Large intestine (tissue), 3 donors: ENCODE results near the gene CD274. TPM values are rescaled to one million over a fixed set of nuclear protein-coding genes. Genes with fewer than 3 reads are reported as not detected.

Experiments
- DNase-seq, 2 donors: peaks; one replicate each; pipeline versions ENCODE4 v3.0.0 to v3.0.0-alpha.2; 2013
- H3K27ac ChIP-seq: one replicate; pipeline ENCODE4 v1.5.1; 2013; ENCODE audit warnings: low read length
- H3K27me3 ChIP-seq: 2 replicates; pipeline ENCODE4 v1.6.1; 2013; ENCODE audit warnings: low read length; ENCODE audit not compliant: control insufficient read depth, insufficient read depth
- H3K36me3 ChIP-seq: 2 replicates; pipeline ENCODE4 v1.6.1; 2013; ENCODE audit warnings: low read length; ENCODE audit not compliant: control insufficient read depth, insufficient read depth
- H3K4me1 ChIP-seq: one replicate; pipeline ENCODE4 v1.6.1; 2013; ENCODE audit warnings: low read length; ENCODE audit not compliant: control insufficient read depth, insufficient read depth
- H3K4me3 ChIP-seq: one replicate; pipeline ENCODE4 v1.5.1; 2013; ENCODE audit warnings: low read length
- H3K9me3 ChIP-seq: one replicate; pipeline ENCODE4 v1.6.1; 2013; ENCODE audit warnings: mild to moderate bottlenecking, low read depth, low read length, moderate library complexity; ENCODE audit not compliant: control insufficient read depth
- WGBS: methylation state at CpG from one replicate; pipeline ENCODE4 v1.1.5; 2013; ENCODE audit warnings: low lambda C conversion rate; ENCODE audit not compliant: insufficient coverage; 5-methylcytosine and 5-hydroxymethylcytosine counted together
- polyA plus RNA-seq: library from polyadenylated mRNA; unstranded; fragments of 120-200 nt; gene quantifications from one replicate; pipeline ENCODE4 v1.2.1, GENCODE V29; 2013

CD274 gene
- polyA plus RNA-seq, 1 donor, result 1.6 TPM

GRCh38 chr9:5481322-5482040, 31.1 kb downstream of the CD274 start:
- Histone ChIP-seq H3K27ac (no peak overlapping the region), H3K36me3 (no peaks in the 10 kb centered on the region), H3K9me3 (no peaks in the 10 kb centered on the region), H3K4me1 (no peaks in the 10 kb centered on the region), H3K4me3 (no peak overlapping the region), H3K27me3 (no peaks in the 10 kb centered on the region)
- DNase-seq, result no peak
- WGBS, result 94% methylated on average over 3 of the region's 5 CpGs

GRCh38 chr9:5482194-5482593, 31.9 kb downstream of the CD274 start:
- no peak overlapping the region for H3K4me3 ChIP-seq
- DNase-seq, result no peak
- no peaks in the 10 kb centered on the region for H3K4me1 ChIP-seq
- no peaks in the 10 kb centered on the region for H3K9me3 ChIP-seq
- 60% methylated on average over 1 of the region's 8 CpGs for WGBS
- H3K27me3 ChIP-seq, result no peaks in the 10 kb centered on the region
- H3K27ac ChIP-seq, result no peak overlapping the region
- no peaks in the 10 kb centered on the region for H3K36me3 ChIP-seq

DNA sequence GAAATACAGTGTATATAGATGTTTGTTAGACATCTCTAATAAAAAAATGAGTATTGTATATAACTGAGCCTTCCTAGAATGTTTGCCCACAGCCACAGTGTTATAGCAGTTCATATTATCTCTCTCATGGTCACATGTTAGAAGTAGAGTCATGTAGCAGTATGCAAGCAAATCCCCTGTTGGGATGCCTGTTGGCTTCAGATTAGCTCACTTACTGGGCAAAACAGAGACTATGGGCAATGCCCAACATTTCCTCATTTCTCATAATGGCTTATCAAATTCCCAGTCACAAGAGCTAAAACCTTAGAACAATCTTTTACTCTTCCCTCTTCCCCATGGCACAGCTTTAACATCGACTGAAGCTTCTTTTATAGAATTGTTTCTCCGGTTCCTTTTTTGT, 33.0 kb downstream of the CD274 start:
- no peaks in the 10 kb centered on the region for H3K36me3 ChIP-seq
- H3K4me1 ChIP-seq, result no peaks in the 10 kb centered on the region
- H3K9me3 ChIP-seq, result no peaks in the 10 kb centered on the region
- no peak overlapping the region for H3K27ac ChIP-seq
- DNase-seq, result no peak
- no peak overlapping the region for H3K4me3 ChIP-seq
- WGBS, result 74% methylated on average over 2 of the region's 2 CpGs
- no peaks in the 10 kb centered on the region for H3K27me3 ChIP-seq

DNA sequence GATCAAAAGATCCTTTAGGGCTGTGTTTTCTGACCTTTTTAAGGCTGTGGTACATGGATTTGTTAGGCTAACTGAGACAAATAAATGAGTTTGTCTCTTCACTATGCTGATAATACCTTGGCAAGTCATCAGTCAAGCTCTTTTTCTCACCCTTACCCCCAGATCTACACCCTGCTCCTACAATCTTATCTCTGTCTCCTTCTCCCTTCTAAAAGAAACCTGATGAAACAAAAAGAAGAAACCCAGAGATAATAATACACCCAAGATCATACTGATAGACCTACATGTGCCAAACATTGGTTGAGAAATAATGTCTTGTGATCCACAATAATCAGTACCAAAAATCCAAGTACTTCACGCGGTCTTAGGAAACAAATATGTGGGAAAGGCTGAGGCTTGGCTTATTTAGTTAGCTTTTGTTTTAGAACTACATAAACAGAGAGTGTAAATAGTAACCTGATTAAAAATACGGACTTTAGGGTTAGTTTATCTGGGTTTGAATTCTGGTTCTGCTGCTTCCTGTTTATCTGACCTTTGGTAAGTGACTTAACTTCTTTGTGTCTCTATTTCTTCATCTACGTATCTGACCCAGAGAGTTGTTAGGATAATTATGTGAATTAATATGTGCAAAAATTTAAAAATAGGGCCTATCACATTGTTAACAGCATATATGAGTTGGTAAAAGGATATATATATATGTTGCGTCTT, 35.2 kb downstream of the CD274 start:
- no peak overlapping the region for H3K27ac ChIP-seq
- H3K4me1 ChIP-seq, result no peaks in the 10 kb centered on the region
- no peak for DNase-seq
- H3K4me3 ChIP-seq, result no peak overlapping the region
- H3K36me3 ChIP-seq, result no peaks in the 10 kb centered on the region
- no peaks in the 10 kb centered on the region for H3K27me3 ChIP-seq
- 45% methylated on average over 2 of the region's 5 CpGs for WGBS
- H3K9me3 ChIP-seq, result no peaks in the 10 kb centered on the region

DNA sequence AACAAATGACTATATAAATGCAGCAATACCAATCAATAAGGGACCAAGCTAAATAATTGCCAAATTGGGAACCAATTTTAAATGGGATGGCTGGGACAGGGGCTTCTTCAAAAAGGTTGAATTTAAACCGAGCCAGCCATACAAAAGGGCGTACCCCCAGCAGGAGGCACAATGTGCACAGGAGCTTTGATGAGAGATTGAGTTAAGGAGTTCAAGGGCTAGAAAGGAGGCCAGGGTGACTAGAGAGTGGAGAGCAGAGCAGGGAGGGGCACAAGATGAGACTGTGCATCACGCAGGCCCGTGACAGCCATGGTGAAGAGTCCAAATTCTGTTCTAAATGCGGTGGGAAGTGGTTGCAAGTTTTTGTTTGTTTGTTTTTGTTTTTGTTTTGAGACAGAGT, 36.6 kb downstream of the CD274 start:
- H3K9me3 ChIP-seq, result no peaks in the 10 kb centered on the region
- no peak overlapping the region for H3K4me3 ChIP-seq
- no CpG with 5 or more reads among the region's 5 CpGs for WGBS
- H3K27me3 ChIP-seq, result no peaks in the 10 kb centered on the region
- no peak overlapping the region for H3K27ac ChIP-seq
- no peak for DNase-seq
- H3K4me1 ChIP-seq, result no peaks in the 10 kb centered on the region
- no peaks in the 10 kb centered on the region for H3K36me3 ChIP-seq

- Histone ChIP-seq H3K27ac (no peak overlapping the region), H3K9me3 (no peaks in the 10 kb centered on the region), H3K36me3 (no peaks in the 10 kb centered on the region), H3K4me1 (no peaks in the 10 kb centered on the region), H3K27me3 (no peaks in the 10 kb centered on the region), H3K4me3 (no peak overlapping the region)
- 88% methylated on average over 3 of the region's 9 CpGs for WGBS
- DNase-seq, result no peak
Measured at GRCh38 chr9:5488221-5489008, 38.1 kb downstream of the CD274 start.

GRCh38 chr9:5489630-5490490, 39.5 kb downstream of the CD274 start:
- Histone ChIP-seq H3K27ac (no peak overlapping the region), H3K4me1 (no peaks in the 10 kb centered on the region), H3K27me3 (no peaks in the 10 kb centered on the region), H3K36me3 (no peaks in the 10 kb centered on the region), H3K9me3 (no peaks in the 10 kb centered on the region), H3K4me3 (no peak overlapping the region)
- DNase-seq, result no peak
- 100% methylated on average over 2 of the region's 9 CpGs for WGBS

DNA sequence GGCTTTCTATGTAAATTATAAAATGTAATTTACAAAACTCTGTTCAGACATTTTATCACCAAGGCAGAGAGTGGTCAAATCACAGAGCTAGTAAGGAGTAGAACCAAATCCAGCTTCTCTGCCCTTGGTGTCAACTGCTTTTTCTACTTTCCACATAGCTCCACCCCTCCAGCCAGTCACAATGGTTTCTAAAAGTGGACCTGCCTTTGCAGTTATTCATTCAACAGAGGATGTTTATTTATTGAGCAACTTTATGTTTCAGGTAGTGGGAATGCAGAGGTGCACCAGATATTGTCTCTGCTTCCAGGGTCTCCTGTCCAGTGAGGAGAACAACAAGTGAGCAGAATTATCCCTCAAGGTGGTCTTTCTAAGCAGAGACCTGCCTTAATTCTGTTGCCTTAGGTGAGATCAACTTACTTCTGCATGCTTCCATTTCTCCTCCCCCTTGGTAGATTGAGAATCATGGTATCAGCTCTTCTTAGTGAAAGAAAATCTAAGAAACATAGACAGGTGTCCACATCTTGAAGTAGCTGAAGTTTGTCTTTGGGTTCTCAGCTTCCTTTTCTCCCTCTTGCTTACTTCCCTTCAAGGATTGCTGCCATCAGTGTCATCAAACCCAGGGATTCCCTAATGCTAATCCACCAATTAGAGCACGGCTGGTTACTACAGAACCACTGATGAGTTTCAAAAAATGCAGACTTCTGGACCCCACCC, 42.8 kb downstream of the CD274 start:
- no peak overlapping the region for H3K27ac ChIP-seq
- no peaks in the 10 kb centered on the region for H3K9me3 ChIP-seq
- DNase-seq, result no peak
- no peaks in the 10 kb centered on the region for H3K27me3 ChIP-seq
- no CpG with 5 or more reads among the region's 1 CpG for WGBS
- no peak overlapping the region for H3K4me3 ChIP-seq
- no peaks in the 10 kb centered on the region for H3K4me1 ChIP-seq
- H3K36me3 ChIP-seq, result no peaks in the 10 kb centered on the region

- no peak for DNase-seq
- H3K27me3 ChIP-seq, result no peaks in the 10 kb centered on the region
- no peaks in the 10 kb centered on the region for H3K36me3 ChIP-seq
- no peak overlapping the region for H3K27ac ChIP-seq
- H3K4me3 ChIP-seq, result no peak overlapping the region
- 69% methylated on average over 2 of the region's 8 CpGs for WGBS
- H3K9me3 ChIP-seq, result no peaks in the 10 kb centered on the region
- H3K4me1 ChIP-seq, result no peaks in the 10 kb centered on the region
Measured at GRCh38 chr9:5493679-5494511, 43.6 kb downstream of the CD274 start.
